ENCODE results near the gene NOL6. TPM values are rescaled to one million over a fixed set of nuclear protein-coding genes. Genes with fewer than 3 reads are reported as not detected.
A peak's percentile ranks its signal among the peaks of the same experiment; 100 is the strongest.
"Not testable (repeated sequence)": the region's sequence is repeated elsewhere in the genome, so short reads cannot be mapped to it uniquely, and the experiment has no call there.

Gene NOL6
- total RNA-seq, 1 experiment from 2014 or later, result 48.5 TPM

DNA sequence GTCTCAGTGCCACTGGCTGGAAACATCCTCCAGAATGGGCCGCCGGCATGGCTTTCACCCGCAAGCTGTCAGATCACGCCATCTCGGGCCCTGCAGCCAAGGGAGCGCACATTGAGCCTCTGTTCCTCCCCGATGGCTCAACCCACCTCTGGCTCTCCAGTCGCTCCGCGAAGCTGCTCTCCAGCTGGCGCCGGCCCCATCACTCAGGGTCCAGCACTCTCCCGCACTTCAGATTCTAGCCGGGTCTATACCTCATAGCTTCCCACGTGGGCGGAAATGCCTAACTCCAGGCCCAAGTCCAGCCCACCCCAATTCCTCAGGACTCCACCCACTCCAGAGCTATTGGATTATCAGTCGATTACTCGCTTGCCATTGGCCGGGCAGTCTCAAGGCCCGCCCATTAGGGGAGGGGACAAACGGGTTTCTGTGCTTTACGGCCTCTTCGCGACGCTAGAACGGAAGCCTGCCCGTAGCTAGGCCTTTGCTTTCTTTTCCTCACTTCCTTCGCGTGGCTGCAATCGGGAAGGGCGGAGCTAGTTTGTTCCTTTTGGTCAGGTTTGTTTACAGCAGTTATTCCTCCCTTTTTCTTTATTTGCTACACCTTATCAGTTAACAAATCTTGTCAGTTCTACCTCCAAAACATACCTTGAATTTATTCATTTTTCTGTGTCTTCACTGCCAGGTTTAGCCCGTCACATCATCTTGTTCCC lies at the start of gene NOL6 (continued):
- TF ChIP-seq, protein P1, sequence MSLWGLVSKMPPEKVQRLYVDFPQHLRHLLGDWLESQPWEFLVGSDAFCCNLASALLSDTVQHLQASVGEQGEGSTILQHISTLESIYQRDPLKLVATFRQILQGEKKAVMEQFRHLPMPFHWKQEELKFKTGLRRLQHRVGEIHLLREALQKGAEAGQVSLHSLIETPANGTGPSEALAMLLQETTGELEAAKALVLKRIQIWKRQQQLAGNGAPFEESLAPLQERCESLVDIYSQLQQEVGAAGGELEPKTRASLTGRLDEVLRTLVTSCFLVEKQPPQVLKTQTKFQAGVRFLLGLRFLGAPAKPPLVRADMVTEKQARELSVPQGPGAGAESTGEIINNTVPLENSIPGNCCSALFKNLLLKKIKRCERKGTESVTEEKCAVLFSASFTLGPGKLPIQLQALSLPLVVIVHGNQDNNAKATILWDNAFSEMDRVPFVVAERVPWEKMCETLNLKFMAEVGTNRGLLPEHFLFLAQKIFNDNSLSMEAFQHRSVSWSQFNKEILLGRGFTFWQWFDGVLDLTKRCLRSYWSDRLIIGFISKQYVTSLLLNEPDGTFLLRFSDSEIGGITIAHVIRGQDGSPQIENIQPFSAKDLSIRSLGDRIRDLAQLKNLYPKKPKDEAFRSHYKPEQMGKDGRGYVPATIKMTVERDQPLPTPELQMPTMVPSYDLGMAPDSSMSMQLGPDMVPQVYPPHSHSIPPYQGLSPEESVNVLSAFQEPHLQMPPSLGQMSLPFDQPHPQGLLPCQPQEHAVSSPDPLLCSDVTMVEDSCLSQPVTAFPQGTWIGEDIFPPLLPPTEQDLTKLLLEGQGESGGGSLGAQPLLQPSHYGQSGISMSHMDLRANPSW (CRISPR knock-in tag; conservative IDR thresholded peaks at IDR 0.05; ENCODE audit: low read depth), result no peak
- TF ChIP-seq, protein P2, sequence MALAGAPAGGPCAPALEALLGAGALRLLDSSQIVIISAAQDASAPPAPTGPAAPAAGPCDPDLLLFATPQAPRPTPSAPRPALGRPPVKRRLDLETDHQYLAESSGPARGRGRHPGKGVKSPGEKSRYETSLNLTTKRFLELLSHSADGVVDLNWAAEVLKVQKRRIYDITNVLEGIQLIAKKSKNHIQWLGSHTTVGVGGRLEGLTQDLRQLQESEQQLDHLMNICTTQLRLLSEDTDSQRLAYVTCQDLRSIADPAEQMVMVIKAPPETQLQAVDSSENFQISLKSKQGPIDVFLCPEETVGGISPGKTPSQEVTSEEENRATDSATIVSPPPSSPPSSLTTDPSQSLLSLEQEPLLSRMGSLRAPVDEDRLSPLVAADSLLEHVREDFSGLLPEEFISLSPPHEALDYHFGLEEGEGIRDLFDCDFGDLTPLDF (CRISPR knock-in tag; IDR thresholded peaks at IDR 0.05), result no peak
- TF ChIP-seq FOXP1 (CRISPR knock-in tag; IDR thresholded peaks at IDR 0.05; ENCODE audit: borderline replicate concordance) (peak; percentile 56; the same call in 1 of the 2 replicates), CREB1 (CRISPR knock-in tag; IDR thresholded peaks at IDR 0.05) (no peak), CREM (CRISPR knock-in tag; IDR thresholded peaks at IDR 0.05) (no peak; the same call in 1 of the 2 replicates), GRHL2 (CRISPR knock-in tag; IDR thresholded peaks at IDR 0.05; ENCODE audit: insufficient replicate concordance, severe bottlenecking) (no peak), ESRRA (CRISPR knock-in tag; IDR thresholded peaks at IDR 0.05; ENCODE audit: borderline replicate concordance) (no peak)
- TF ChIP-seq, protein P3, sequence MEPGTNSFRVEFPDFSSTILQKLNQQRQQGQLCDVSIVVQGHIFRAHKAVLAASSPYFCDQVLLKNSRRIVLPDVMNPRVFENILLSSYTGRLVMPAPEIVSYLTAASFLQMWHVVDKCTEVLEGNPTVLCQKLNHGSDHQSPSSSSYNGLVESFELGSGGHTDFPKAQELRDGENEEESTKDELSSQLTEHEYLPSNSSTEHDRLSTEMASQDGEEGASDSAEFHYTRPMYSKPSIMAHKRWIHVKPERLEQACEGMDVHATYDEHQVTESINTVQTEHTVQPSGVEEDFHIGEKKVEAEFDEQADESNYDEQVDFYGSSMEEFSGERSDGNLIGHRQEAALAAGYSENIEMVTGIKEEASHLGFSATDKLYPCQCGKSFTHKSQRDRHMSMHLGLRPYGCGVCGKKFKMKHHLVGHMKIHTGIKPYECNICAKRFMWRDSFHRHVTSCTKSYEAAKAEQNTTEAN (CRISPR knock-in tag; IDR thresholded peaks at IDR 0.05), result no peak
- TF ChIP-seq, protein P4, sequence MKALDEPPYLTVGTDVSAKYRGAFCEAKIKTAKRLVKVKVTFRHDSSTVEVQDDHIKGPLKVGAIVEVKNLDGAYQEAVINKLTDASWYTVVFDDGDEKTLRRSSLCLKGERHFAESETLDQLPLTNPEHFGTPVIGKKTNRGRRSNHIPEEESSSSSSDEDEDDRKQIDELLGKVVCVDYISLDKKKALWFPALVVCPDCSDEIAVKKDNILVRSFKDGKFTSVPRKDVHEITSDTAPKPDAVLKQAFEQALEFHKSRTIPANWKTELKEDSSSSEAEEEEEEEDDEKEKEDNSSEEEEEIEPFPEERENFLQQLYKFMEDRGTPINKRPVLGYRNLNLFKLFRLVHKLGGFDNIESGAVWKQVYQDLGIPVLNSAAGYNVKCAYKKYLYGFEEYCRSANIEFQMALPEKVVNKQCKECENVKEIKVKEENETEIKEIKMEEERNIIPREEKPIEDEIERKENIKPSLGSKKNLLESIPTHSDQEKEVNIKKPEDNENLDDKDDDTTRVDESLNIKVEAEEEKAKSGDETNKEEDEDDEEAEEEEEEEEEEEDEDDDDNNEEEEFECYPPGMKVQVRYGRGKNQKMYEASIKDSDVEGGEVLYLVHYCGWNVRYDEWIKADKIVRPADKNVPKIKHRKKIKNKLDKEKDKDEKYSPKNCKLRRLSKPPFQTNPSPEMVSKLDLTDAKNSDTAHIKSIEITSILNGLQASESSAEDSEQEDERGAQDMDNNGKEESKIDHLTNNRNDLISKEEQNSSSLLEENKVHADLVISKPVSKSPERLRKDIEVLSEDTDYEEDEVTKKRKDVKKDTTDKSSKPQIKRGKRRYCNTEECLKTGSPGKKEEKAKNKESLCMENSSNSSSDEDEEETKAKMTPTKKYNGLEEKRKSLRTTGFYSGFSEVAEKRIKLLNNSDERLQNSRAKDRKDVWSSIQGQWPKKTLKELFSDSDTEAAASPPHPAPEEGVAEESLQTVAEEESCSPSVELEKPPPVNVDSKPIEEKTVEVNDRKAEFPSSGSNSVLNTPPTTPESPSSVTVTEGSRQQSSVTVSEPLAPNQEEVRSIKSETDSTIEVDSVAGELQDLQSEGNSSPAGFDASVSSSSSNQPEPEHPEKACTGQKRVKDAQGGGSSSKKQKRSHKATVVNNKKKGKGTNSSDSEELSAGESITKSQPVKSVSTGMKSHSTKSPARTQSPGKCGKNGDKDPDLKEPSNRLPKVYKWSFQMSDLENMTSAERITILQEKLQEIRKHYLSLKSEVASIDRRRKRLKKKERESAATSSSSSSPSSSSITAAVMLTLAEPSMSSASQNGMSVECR (CRISPR knock-in tag; IDR thresholded peaks at IDR 0.05; ENCODE audit: borderline replicate concordance), result peak; percentile 85; the same call in 1 of the 2 replicates
- TF ChIP-seq, protein P5, sequence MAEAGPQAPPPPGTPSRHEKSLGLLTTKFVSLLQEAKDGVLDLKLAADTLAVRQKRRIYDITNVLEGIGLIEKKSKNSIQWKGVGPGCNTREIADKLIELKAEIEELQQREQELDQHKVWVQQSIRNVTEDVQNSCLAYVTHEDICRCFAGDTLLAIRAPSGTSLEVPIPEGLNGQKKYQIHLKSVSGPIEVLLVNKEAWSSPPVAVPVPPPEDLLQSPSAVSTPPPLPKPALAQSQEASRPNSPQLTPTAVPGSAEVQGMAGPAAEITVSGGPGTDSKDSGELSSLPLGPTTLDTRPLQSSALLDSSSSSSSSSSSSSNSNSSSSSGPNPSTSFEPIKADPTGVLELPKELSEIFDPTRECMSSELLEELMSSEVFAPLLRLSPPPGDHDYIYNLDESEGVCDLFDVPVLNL (CRISPR knock-in tag; IDR thresholded peaks at IDR 0.05; ENCODE audit: borderline replicate concordance, low read depth), result no peak
- TF ChIP-seq, protein P6, sequence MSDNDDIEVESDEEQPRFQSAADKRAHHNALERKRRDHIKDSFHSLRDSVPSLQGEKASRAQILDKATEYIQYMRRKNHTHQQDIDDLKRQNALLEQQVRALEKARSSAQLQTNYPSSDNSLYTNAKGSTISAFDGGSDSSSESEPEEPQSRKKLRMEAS (CRISPR knock-in tag; IDR thresholded peaks at IDR 0.05), result peak; percentile 92
- TF ChIP-seq, protein P7, sequence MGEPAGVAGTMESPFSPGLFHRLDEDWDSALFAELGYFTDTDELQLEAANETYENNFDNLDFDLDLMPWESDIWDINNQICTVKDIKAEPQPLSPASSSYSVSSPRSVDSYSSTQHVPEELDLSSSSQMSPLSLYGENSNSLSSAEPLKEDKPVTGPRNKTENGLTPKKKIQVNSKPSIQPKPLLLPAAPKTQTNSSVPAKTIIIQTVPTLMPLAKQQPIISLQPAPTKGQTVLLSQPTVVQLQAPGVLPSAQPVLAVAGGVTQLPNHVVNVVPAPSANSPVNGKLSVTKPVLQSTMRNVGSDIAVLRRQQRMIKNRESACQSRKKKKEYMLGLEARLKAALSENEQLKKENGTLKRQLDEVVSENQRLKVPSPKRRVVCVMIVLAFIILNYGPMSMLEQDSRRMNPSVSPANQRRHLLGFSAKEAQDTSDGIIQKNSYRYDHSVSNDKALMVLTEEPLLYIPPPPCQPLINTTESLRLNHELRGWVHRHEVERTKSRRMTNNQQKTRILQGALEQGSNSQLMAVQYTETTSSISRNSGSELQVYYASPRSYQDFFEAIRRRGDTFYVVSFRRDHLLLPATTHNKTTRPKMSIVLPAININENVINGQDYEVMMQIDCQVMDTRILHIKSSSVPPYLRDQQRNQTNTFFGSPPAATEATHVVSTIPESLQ (CRISPR knock-in tag; IDR thresholded peaks at IDR 0.05), result no peak

DNA sequence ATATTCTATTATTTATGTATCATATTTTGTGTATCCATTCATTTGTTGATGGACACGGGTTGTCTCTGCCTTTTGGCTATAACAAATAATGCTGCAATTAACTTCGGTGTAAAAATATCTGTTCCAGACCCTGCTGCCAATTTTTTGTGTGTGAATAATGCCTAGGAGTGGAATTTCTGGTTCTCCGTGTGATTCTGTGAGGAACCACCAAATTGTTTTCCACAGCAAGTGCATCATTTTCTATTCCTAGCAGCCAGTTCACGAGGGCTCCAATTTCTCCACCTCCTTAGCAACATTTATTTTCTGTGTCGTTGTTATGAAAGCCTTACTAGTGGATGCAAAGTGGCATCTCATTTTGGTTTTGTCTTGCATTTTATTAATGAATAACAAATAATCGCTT lies 48.1 kb upstream of the NOL6 start:
- H3K4me3 Mint-ChIP-seq, result not testable (repeated sequence)

DNA sequence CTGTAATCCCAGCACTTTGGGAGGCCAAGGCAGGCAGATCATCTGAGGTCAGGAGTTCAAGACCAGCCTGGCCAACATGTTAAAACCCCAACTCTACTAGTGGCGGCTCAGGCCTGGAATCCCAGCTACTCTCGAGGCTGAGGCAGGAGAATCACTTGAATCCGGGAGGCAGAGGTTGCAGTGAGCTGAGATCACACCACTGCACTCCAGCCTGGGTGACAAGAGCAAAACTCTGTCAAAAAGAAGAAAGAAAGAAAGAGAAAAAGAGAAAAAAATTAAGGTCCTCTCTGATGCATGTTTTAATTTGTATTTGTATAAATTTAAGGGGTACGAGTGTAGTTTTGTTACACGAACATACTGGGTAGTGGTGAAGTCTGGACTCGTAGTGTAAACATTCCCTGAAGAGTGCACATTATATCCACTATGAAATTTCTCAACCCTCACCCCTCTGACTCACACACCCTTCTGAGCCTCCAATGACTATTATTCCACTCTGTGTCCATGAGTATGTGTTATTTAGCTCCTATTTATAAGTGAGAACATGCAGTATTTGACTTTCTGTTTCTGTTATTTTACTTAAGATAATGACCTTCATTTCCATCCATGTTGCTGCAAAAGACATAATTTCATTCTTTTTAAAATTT lies 44.3 kb upstream of the NOL6 start:
- H3K4me1 Mint-ChIP-seq; POLR2A ChIA-PET; H3K4me3 Mint-ChIP-seq; DNase-seq (ENCODE audit: low spot score); ATAC-seq; H3K27ac Mint-ChIP-seq: not testable (repeated sequence)
- Mint-ChIP-seq H3K9me3 (peaks cover 32% of the 10 kb centered on the region), H3K36me3 (peaks cover 20% of the 10 kb centered on the region), H3K27me3 (ENCODE audit: low read depth) (peaks cover 20% of the 10 kb centered on the region)
- CTCF ChIA-PET, result interaction anchor here (1.0 to 1.7 kb wide), 9 partner anchors 11 to 143 kb away, joined by 3 to 10 read pairs (median 4); partner anchors contain the start of gene NOL6

More for the DNA sequence above, 48.1 kb upstream of the NOL6 start:
- H3K36me3 Mint-ChIP-seq; POLR2A ChIA-PET; ATAC-seq; H3K9me3 Mint-ChIP-seq; DNase-seq (ENCODE audit: low spot score); CTCF ChIA-PET; H3K27ac Mint-ChIP-seq: not testable (repeated sequence)
- peaks cover 21% of the 10 kb centered on the region for H3K27me3 Mint-ChIP-seq (ENCODE audit: low read depth)
- H3K4me1 Mint-ChIP-seq, result peaks cover 13% of the 10 kb centered on the region

All from WTC11 (cell line).